ENCODE measurements around the gene ADD3.

The ADD3 gene

DNA sequence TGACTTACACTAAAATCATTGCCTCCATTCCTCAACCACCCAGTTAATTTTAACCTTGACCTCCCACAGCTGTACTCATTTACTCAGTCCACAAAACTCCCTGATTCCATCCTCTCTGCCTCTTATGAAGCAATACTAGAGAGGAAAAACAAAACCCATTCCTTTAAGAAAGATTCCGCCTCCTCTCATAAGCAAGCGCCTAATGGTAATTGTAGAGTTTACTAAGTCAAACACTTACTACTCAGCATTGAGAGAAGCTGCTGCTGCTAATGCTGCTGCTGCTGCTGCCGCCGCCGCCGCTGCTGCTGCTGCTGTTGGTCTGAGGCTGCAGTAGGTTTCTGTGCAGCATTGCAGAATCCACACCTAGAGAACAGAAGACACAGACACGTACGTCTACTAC, 2.1 kb upstream of the ADD3 start:
- no peak overlapping the region for H3K4me3 ChIP-seq (ENCODE audit: low read length)
- no peak for TF ChIP-seq ZNF274 (IDR thresholded peaks at IDR 0.05; ENCODE audit: low read depth, low read length)

DNA sequence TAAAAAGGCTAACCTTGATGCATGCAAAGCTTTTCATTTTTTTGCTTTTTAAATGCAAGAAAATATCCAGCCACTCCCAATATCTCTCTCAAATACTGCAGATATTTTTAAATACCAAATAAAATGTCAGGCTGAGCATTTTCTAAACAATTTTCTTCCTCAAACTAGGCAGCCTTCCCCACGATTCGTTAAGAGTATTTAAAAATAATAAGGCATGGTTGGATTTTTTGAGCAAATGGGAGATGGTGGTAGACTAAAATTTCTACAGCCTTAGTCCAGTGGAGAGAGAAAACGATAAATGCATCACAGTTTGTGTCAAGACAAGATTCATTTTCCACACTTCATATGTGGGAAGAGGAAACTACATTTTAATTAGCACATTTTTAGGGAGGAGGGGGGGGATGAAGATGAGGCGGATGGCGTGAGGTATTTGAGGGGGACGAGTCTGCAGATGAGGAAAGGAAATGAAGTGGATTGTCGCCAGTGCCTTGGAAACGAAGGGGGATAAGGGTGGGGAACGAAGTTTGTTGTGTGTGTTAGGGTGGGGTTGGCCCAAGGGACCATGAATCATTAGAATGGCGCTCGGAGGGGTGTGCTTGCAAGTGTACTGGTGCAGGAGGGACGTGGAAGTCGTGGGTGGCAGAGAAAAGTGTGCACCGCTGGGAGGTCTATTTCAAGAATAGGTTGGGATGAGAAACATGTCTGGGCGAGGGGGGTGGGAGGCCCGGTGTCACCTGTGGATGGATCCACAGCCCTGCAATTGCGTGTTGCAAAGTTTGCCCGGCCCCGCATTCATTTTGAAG, 1.2 kb upstream of the ADD3 start:
- no peak overlapping the region; the same call in 1 of the 2 replicates for H3K4me3 ChIP-seq (ENCODE audit: low read length)
- no peak for TF ChIP-seq ZNF274 (IDR thresholded peaks at IDR 0.05; ENCODE audit: low read depth, low read length)

DNA sequence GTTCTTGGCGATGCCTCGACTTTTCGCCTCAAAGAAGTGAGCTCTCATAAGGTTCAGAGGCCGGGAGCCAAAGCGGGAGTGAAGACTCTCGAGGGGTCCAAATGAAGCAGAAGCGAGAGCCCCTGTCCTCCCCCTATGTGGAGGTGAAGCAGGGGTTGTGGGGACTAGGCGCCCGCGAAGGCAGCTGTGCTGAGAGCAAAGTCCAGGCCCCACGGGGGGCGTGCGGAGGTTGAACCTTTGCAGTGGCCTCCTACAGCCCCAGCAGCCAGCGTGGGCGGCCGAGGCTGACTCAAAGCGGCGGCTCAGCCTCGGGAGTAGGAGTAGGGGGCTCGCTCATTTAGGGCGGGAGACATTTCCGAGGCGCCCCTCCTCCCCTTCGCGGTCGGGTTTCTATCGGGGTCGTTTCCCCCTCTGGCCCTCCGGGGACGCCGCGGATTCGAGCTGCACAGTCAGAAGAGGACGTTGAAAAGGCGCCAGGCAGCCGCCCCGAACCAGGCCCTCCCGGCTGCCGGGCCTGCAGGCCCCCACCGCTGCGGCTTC, 553 bp upstream of the ADD3 start:
- no peak for TF ChIP-seq ZNF274 (IDR thresholded peaks at IDR 0.05; ENCODE audit: low read depth, low read length)
- H3K4me3 ChIP-seq (ENCODE audit: low read length): peak overlapping the region; percentile 54; the same call in 1 of the 2 replicates

DNA sequence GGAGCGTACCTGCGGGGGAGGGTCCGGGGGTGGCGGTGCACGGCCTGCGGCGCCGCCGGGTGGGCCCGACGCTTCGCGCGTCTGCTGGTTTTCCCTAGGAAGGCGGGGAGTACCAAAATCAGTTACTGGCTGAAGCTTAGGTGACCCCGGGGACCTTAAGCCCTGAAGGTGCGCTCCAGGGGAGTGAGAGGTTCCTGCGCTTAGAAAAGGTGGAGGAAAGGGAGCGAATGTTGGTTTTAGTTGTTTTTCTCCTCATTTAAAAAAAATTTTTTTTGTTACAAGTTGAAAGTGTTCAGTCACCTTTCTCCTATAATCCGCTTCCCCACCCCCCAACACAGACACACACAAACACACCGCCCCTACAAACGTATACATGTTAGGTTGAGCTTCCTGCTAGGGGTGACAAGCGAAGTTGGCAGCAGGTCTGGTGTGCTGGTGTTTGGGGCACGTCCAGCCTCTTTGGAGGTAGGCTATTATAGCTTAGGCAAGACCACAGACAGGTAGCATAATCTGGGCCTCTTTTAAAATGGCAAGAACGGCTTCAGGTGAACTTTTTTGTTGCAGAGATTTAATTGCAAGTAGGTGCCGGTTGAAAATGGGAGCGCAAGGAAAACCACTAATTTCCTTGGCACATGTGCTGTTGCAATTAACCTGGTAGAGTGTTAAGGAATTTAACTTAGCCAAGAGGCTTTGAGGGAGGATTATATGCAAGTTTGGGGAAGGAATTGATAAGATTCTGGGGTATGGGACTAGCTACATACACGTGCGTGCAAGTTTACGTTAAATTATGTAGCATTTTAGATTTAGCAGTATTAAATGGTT, 945 bp downstream of the ADD3 start:
- TF ChIP-seq ZNF274 (IDR thresholded peaks at IDR 0.05; ENCODE audit: low read depth, low read length): no peak
- peak overlapping the region; percentile 95 for H3K4me3 ChIP-seq (ENCODE audit: low read length)

DNA sequence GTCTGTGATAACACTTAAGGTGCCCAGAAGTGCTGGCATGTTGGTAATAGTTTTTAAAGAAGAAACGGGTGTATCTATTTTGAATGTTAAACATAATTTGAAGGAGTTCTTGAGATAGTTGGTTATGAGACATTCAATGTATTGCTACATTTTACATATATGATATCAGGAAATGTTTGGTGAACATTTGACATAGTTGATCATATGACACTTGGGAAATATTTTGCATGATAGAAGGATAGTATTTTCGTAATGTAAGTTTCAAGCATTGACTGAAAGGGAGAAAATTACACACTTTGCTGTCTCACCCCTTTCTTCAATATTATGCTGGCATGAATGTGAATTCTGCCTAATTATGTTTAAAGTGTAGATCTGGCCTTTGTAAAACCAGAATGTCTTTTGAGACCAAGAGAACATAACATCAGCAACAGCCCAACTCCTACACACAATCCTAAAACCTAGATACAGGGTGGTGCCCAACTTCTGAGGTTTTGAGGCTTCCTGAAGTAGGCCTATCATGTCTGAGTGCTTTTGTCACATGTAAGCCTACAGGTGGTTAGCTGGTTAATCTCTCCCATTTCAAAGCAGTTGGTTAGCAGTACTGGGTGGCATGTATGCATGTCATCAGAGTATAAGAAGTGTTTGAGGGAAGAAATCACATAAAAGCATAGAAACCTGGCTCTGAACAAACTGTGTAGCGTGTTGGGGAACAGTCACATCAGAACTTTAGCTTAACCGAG, 2.1 kb downstream of the ADD3 start:
- no peak for TF ChIP-seq ZNF274 (IDR thresholded peaks at IDR 0.05; ENCODE audit: low read depth, low read length)
- peak overlapping the region; percentile 46 for H3K4me3 ChIP-seq (ENCODE audit: low read length)

DNA sequence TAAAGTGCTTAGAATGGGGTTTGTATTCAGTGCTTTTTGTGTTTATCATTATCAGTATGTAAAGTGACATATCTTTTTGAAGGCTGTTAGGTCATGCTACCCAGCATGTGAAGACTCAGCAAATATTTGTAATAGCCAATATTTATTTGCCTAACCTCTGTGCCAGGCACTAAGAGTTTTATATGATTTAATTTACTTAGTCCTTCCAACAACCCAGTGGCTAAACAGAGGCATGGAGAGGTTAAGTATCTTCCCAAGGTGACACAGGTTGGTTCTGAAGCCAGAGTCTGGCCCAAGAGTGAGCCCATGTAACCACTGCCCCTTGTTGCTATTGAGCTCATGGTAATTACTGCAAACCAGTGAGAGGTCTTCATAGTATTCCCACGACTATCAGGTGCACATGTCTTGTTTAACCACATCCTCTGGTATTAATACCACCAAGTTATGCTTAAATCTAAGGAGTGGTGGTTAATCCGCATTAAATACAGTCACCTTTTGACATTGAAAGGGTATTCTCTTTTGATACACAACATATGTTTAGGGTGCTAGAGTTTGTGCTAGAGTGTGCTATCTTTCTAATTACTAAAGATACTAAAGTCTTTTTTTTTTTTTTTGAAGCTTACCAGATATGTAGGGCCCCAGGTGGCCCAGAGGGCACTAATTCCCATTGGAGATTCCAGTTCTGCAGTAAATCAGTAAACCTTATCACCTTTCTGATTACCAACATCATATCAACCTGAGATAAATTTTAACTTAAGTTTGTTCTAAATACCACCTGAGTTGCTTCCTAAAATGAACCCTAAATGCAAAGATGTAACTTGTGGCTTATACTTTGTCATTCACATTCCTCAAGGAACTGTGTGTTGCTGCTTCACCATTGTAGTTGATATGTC, 2.9 kb downstream of the ADD3 start:
- no peak for TF ChIP-seq ZNF274 (IDR thresholded peaks at IDR 0.05; ENCODE audit: low read depth, low read length)
- H3K4me3 ChIP-seq (ENCODE audit: low read length): peak overlapping the region; percentile 14; the same call in 1 of the 2 replicates

DNA sequence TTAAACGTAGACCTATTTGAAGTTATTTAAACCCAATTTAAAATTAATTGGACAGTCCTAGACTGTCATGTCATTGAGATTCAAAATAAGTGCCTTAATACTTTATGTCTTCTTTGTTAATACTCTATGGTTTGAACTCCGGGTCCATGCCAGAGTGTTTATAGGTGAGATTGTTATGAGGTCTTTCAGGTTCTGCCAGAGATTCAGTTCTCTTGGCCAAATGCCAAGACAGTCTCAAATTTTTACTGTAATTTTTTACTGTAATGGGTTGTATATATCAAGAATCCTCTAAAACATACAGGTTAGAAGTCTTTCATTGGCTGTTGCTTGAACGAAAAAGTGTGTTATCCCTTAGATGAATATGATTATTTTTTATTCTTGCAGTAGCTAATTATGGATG, 3.9 kb downstream of the ADD3 start:
- no peak overlapping the region for H3K4me3 ChIP-seq (ENCODE audit: low read length)
- no peak for TF ChIP-seq ZNF274 (IDR thresholded peaks at IDR 0.05; ENCODE audit: low read depth, low read length)

DNA sequence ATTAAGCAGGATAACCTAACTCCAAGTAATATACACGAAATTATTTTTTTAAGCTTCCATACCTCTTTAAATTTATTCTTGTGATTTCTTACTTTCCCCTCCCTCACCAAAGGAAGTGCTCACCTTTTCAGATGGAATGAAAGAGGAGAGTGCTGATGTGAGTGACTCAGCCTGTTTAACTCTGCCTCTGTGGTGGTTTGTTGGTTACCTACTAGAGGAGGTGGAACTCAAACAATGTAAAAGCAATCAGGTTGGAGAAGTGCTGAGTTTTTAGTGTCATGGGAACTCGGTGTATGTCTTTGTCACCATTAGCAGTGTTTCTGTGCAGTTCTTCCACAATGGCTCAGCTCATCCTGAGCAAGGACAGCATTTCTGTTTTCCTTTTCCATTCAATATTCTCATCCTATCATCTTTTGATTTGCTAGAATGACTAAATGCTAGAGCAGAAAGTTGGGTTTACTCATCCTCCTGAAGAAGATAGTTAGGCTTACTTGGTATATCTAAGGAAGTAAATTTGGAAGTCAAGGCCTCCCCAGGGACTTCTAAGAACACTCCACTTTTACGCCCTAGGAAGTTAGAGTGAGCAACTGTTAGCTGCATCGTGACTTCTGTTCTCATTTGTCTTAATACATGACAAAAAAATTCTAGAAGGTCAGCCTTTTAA, 6.0 kb downstream of the ADD3 start:
- TF ChIP-seq ZNF274 (IDR thresholded peaks at IDR 0.05; ENCODE audit: low read depth, low read length): no peak

DNA sequence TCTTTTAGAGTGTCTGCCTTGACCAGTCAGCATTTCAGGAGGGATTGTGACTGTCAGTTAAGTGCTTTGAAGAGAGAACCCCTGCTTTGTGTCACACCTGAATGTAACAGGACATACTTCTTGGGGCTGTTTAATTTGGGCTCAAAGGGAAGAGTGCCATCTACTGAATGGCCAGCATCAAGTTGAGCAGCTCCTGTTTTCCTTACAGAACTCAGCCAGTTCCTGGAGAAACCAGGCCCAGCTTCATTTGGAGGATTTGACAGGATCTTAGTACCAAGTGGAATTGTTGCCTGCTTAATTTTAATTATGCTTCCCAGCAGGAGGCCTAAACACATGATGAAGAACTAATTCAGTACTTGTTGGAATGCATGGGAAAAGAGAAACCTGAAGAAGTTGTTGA, 8.3 kb downstream of the ADD3 start:
- TF ChIP-seq ZNF274 (IDR thresholded peaks at IDR 0.05; ENCODE audit: low read depth, low read length): no peak
- H3K4me3 ChIP-seq (ENCODE audit: low read length): no peak overlapping the region

More for the DNA sequence above, 6.0 kb downstream of the ADD3 start:
- no peak overlapping the region for H3K4me3 ChIP-seq (ENCODE audit: low read length)

DNA sequence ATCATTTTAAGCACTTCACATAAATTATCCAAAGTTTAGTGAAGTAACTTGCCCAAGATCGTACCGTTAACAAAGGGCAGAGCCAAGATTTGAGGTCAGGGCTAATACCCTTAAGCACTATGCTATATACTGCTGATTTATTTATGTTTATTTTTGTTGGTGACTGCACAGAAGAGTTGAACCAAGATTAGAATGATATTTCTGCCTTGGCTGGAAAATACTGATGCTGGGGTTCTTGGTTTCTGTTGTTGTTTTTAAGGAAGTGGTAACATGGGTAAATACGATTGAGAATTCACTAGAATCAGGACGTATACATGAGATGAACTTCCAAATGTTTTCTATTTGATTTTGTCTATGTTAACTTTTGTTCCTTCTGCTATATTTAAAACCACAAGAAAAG, 9.3 kb downstream of the ADD3 start:
- no peak overlapping the region for H3K4me3 ChIP-seq (ENCODE audit: low read length)
- TF ChIP-seq ZNF274 (IDR thresholded peaks at IDR 0.05; ENCODE audit: low read depth, low read length): no peak

DNA sequence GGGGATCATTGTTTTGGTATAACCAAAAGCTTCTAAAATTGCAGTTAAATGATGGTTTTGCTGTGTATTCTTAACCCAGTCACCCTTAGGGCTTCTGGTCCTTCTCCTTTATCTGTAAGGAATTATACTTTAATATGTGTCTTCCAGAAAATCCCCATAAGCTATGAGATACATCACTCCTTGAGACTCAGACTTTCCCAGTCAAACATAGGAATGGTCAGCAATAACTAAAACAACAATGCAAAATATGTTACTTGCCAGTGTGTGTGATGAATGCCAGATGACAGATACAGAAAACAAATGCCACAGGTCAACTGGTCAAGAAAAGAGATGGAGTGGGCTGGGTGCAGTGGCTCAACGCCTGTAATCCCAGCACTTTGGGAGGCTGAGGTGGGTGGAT, 10.1 kb downstream of the ADD3 start:
- no peak for TF ChIP-seq ZNF274 (IDR thresholded peaks at IDR 0.05; ENCODE audit: low read depth, low read length)

DNA sequence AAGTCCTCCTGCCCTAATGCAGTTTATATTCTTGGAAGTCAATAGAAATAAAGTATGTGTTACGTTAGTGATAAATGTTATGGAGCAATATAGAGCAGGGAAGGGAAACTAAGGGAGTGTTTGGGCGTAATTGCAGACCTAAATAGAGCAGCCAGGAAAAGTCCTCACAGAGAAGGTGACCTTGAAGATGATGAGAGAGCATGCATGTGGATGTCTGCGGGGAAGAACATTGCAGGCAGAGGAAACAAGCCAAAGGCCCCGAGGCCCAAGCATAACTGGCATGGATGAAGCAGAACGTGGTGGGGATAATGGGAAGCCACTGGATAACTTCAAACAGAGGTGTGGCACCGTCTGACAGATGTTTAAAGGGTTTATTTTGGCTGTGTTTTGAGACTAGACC, 12.5 kb downstream of the ADD3 start:
- no peak for TF ChIP-seq ZNF274 (IDR thresholded peaks at IDR 0.05; ENCODE audit: low read depth, low read length)
- no peak overlapping the region for H3K4me3 ChIP-seq (ENCODE audit: low read length)

More for the DNA sequence above, 10.1 kb downstream of the ADD3 start:
- H3K4me3 ChIP-seq (ENCODE audit: low read length): no peak overlapping the region

Data from GM08714 (cell line).